ENCODE results near the gene JMJD8. TPM values are rescaled to one million over a fixed set of nuclear protein-coding genes. Genes with fewer than 3 reads are reported as not detected.

Gene JMJD8
- total and polyA plus RNA-seq, 10 of the 15 experiments (the other 5 are each of a cell fraction or from before 2014, with no cell fraction given), result 1.00 to 50.4 (median 30.7) TPM

GRCh38 chr16:676565-676902 lies 7.6 kb downstream of the JMJD8 start:
- no peak for DNase-seq (ENCODE audit: low read depth, low spot score)
- H3K4me1 ChIP-seq (ENCODE audit: control insufficient read depth, insufficient read depth, low read length), result peaks cover 3% of the 10 kb centered on the region
- H3K79me2 ChIP-seq (ENCODE audit: control insufficient read depth, insufficient read depth, low read length), result peaks cover 12% of the 10 kb centered on the region
- RAD21 ChIA-PET (ENCODE audit: unreplicated experiment), result no interaction called here
- H3K4me3 ChIP-seq, result no peak overlapping the region
- no peaks in the 10 kb centered on the region for H3K9me3 ChIP-seq (replicated peaks; ENCODE audit: control insufficient read depth, insufficient read depth, low read length)
- WGBS (ENCODE audit: insufficient coverage, insufficient replicate concordance, low lambda C conversion rate, missing lambda C conversion rate), result 92% methylated on average over 20 of the region's 21 CpGs
- H3K4me2 ChIP-seq (ENCODE audit: control insufficient read depth, insufficient read depth), result no peak overlapping the region
- CTCF ChIA-PET, result interaction anchor here (0.7 kb wide), 1 partner anchor 535 kb away, joined by 3 read pairs; no protein-coding TSS in a partner anchor
- no TSS peak for BruUV-seq (replicated peaks)
- peaks cover 5% of the 10 kb centered on the region; the same call in 1 of the 2 replicates for H4K20me1 ChIP-seq (ENCODE audit: control insufficient read depth, insufficient read depth)
- POLR2A ChIA-PET, result no interaction called here
- no peak overlapping the region for H3K27ac ChIP-seq (ENCODE audit: control insufficient read depth, insufficient read depth)
- H2AFZ ChIP-seq (ENCODE audit: control insufficient read depth, low read depth, low read length), result no peak overlapping the region
- H3K9ac ChIP-seq (ENCODE audit: control insufficient read depth, insufficient read depth, low read length), result no peak overlapping the region
- in situ Hi-C loops (cut with MboI), result no loop called here
- SMC1A ChIA-PET (ENCODE audit: uncharacterized antibody, unreplicated experiment), result no interaction called here
- ATAC-seq, result no peak
- FAIRE-seq, result no peak
- H3K27me3 ChIP-seq (replicated peaks in 1 of 2; ENCODE audit: control insufficient read depth in 2 of 2, insufficient read depth in 2 of 2, low read length in 1 of 2), result no peaks in the 10 kb centered on the region
- intact Hi-C loops (cut with micrococcal nuclease; ENCODE audit: unreplicated experiment), result no loop called here
- peaks cover 0 to 6% of the 10 kb centered on the region in 2 experiments; a peak in 2 of 4 replicates for H3K36me3 ChIP-seq (ENCODE audit: control insufficient read depth in 2 of 2, insufficient read depth in 2 of 2, low read length in 1 of 2)
- TF ChIP-seq ZNF622 (IDR thresholded peaks at IDR 0.05) (no peak), NFYB (IDR thresholded peaks at IDR 0.05; ENCODE audit: insufficient read depth, low read depth, low read length) (no peak), YBX1 (IDR thresholded peaks at IDR 0.05) (no peak), BCLAF1 (IDR thresholded peaks at IDR 0.05) (no peak), TAF1 (IDR thresholded peaks at IDR 0.05; ENCODE audit: borderline replicate concordance, low read depth, low read length) (no peak), MEF2A (IDR thresholded peaks at IDR 0.05; ENCODE audit: insufficient read depth, low read depth, low read length) (no peak), SMAD5 (IDR thresholded peaks at IDR 0.05; ENCODE audit: low read depth) (no peak), ZNF207 (IDR thresholded peaks at IDR 0.05; ENCODE audit: borderline replicate concordance) (no peak), RELB (IDR thresholded peaks at IDR 0.05; ENCODE audit: low read depth) (no peak), SP1 (IDR thresholded peaks at IDR 0.05; ENCODE audit: low read depth, low read length) (no peak), HSF1 (IDR thresholded peaks at IDR 0.05; ENCODE audit: low read depth, low read length) (no peak), JUNB (IDR thresholded peaks at IDR 0.05) (no peak), KLF5 (IDR thresholded peaks at IDR 0.05; ENCODE audit: partially characterized antibody) (no peak), IKZF2 (IDR thresholded peaks at IDR 0.05) (no peak), CHD2 (IDR thresholded peaks at IDR 0.05; ENCODE audit: borderline replicate concordance, low read depth, low read length) (no peak)
